Naive thymus-derived CD4-positive, alpha-beta T cell (primary cell): ENCODE results near the gene RNF222. TPM values are rescaled to one million over a fixed set of nuclear protein-coding genes. Genes with fewer than 3 reads are reported as not detected.
A peak's percentile ranks its signal among the peaks of the same experiment; 100 is the strongest.
"Not testable (repeated sequence)": the region's sequence is repeated elsewhere in the genome, so short reads cannot be mapped to it uniquely, and the experiment has no call there.

ENCODE experiments used
- ATAC-seq: fragments of 150-1000 bp; cut with Tn5 transposase; 2 replicates; pipeline ENCODE4 v1.10.0; 2021; ENCODE audit warnings: mild to moderate bottlenecking, moderate library complexity
- CTCF ChIA-PET: fragments of 350-600 bp; sonication (Branson Sonifier 250); formaldehyde crosslinking; loops from one replicate; lab custom pipeline; 2021; ENCODE audit warnings: antibody characterized with exemption; lab: Charles Lee
- POLR2A ChIA-PET: fragments of 350-600 bp; sonication (Branson Sonifier 250); formaldehyde crosslinking; loops from one replicate; lab custom pipeline; 2021; ENCODE audit warnings: antibody characterized with exemption, inconsistent platforms; lab: Charles Lee
- DNase-seq, 9 donors: peaks; one replicate each; pipeline versions ENCODE4 v3.0.0 to v3.0.0-alpha.2; 2020 to 2022; ENCODE audit warnings: mixed read lengths in 1 of 9
- H3K27ac ChIP-seq: one replicate; pipeline ENCODE4 v1.7.0; 2013; ENCODE audit warnings: mild to moderate bottlenecking, low read depth, low read length, moderate library complexity
- H3K27me3 ChIP-seq, 2 donors: one replicate each; pipeline ENCODE4 v1.7.0; 2013; ENCODE audit warnings: low read length in 2 of 2, mild to moderate bottlenecking in 2 of 2, moderate library complexity in 2 of 2; ENCODE audit not compliant: control insufficient read depth in 2 of 2, insufficient read depth in 2 of 2
- H3K36me3 ChIP-seq, 3 experiments: 1 replicate in 2 of 3; 2 replicates in 1 of 3; pipeline ENCODE4 v1.7.0; 2013; ENCODE audit warnings: low read length in 3 of 3, mild to moderate bottlenecking in 3 of 3, moderate library complexity in 1 of 3; ENCODE audit not compliant: insufficient read depth in 3 of 3, control insufficient read depth in 2 of 3
- H3K4me1 ChIP-seq, 2 donors: one replicate each; pipeline ENCODE4 v1.7.0; 2013; ENCODE audit warnings: low read length in 2 of 2, mild to moderate bottlenecking in 2 of 2, moderate library complexity in 1 of 2; ENCODE audit not compliant: control insufficient read depth in 2 of 2, insufficient read depth in 2 of 2
- H3K4me3 ChIP-seq: 2 replicates; pipeline ENCODE4 v1.7.0; 2013; ENCODE audit warnings: mild to moderate bottlenecking, low read length
- H3K9me3 ChIP-seq, 3 experiments: 1 replicate in 2 of 3; 2 replicates in 1 of 3; pipeline ENCODE4 v1.7.0; 2013; ENCODE audit warnings: low read length in 3 of 3; ENCODE audit not compliant: control insufficient read depth in 2 of 3
- H3K27ac Mint-ChIP-seq, 9 donors: one replicate each; pipeline ENCODE4 v1.8.0; 2020 to 2022; ENCODE audit warnings: mixed read lengths in 9 of 9, mild to moderate bottlenecking in 8 of 9, moderate library complexity in 5 of 9, inconsistent platforms in 2 of 9
- H3K27me3 Mint-ChIP-seq, 5 donors: one replicate each; pipeline ENCODE4 v1.8.0; 2021 to 2022; ENCODE audit warnings: mixed read lengths in 5 of 5, mild to moderate bottlenecking in 1 of 5
- H3K36me3 Mint-ChIP-seq, 5 donors: one replicate each; pipeline ENCODE4 v1.8.0; 2020 to 2022; ENCODE audit warnings: mixed read lengths in 5 of 5, mild to moderate bottlenecking in 3 of 5, inconsistent platforms in 1 of 5
- H3K4me1 Mint-ChIP-seq, 7 donors: one replicate each; pipeline ENCODE4 v1.8.0; 2020 to 2022; ENCODE audit warnings: mixed read lengths in 7 of 7, mild to moderate bottlenecking in 3 of 7, inconsistent platforms in 1 of 7
- H3K4me3 Mint-ChIP-seq, 10 donors: one replicate each; pipeline ENCODE4 v1.8.0; 2020 to 2022; ENCODE audit warnings: mild to moderate bottlenecking in 10 of 10, mixed read lengths in 10 of 10, moderate library complexity in 6 of 10, inconsistent platforms in 2 of 10
- H3K9me3 Mint-ChIP-seq, 11 donors: one replicate each; pipeline ENCODE4 v1.8.0; 2020 to 2022; ENCODE audit warnings: mixed read lengths in 11 of 11, mild to moderate bottlenecking in 4 of 11, inconsistent platforms in 1 of 11, moderate library complexity in 1 of 11
- intact Hi-C, 2 donors: fragments of 100-400 bp; cut with micrococcal nuclease; formaldehyde crosslinking; loops; one replicate each; pipeline ENCODE4 v1.15.1; 2023
- polyA plus RNA-seq, 2 donors: library from polyadenylated mRNA; unstranded; fragments of 300-500 nt; fragmentation: Illumina TruSeq; gene quantifications; one replicate each; pipeline ENCODE4 v1.2.3, GENCODE V29; 2021
- total RNA-seq, 6 experiments: library from RNA in 5 of 6; stranded (reverse) in 5 of 6; gene quantifications; 1 replicate in 5 of 6; 2 replicates in 1 of 6; pipeline ENCODE4 v1.2.3 and lab custom pipeline; 2021 to 2026

Gene RNF222
- total and polyA plus RNA-seq, 7 experiments from 2014 or later = 0.13 to 1.7 (median 0.26) TPM; not detected in 1

DNA sequence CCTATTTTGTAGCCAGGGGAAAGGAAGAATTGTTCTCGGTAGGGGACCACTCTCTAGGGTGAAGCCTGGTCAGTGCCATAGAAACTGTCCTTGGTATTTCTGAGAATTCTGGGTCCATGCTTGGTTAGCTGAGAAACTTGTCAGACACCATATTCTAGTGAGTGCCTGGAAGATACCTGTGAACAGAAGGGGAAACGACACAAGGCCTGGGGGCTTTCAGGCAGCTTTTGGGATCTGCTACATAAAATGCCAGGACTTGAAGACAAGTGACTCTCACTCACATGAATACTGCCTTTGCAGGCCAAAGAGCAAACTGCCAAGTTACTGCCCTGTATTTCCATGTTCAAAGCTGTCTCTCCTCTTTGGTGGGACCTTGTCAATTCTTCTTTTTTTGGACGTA, 39.7 kb downstream of the RNF222 start:
- Mint-ChIP-seq H3K4me3 (no peak overlapping the region), H3K4me1 (peaks cover 6 to 20% (median 17%) of the 10 kb centered on the region in 7 donors), H3K36me3 (peaks cover 0 to 7% (median 0%) of the 10 kb centered on the region in 5 donors), H3K9me3 (no peaks in the 10 kb centered on the region), H3K27ac (peak overlapping the region in 1 of 9 donors; percentile 77), H3K27me3 (peaks cover 0 to 11% (median 0%) of the 10 kb centered on the region in 5 donors)
- Histone ChIP-seq H3K4me3 (no peak overlapping the region), H3K4me1 (no peaks in the 10 kb centered on the region), H3K36me3 (no peaks in the 10 kb centered on the region), H3K27ac (no peak overlapping the region), H3K9me3 (no peaks in the 10 kb centered on the region), H3K27me3 (no peaks in the 10 kb centered on the region)
- ChIA-PET POLR2A (no interaction called here), CTCF (no interaction called here)
- ATAC-seq (no peak), DNase-seq (no peak)
- intact Hi-C loops = no loop called here

DNA sequence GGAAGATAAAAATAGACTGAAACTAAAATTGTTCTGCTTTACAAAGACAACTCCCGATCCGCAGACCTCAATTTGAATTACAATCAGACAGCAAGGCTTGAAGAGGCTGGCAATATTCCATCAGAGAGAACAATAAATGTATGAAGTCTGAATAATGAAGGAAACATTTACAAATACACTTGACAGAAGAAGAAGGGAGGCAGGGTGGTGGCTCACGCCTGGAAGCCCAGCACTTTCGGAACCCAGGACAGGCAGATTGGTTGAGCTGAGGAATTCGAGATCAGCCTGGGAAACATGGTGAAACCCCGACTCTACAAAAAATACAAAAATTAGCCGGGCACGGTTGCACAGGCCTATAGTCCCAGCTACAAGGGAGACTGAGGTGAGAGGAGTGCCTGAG, 43.4 kb downstream of the RNF222 start:
- DNase-seq (no peak), ATAC-seq (no peak)
- H3K36me3 Mint-ChIP-seq = peaks cover 0 to 7% (median 0%) of the 10 kb centered on the region in 5 donors
- Histone ChIP-seq H3K4me3 (no peak overlapping the region), H3K4me1 (no peaks in the 10 kb centered on the region), H3K9me3 (no peaks in the 10 kb centered on the region), H3K27ac (no peak overlapping the region), H3K27me3 (no peaks in the 10 kb centered on the region), H3K36me3 (no peaks in the 10 kb centered on the region)
- ChIA-PET CTCF (no interaction called here), POLR2A (no interaction called here)
- no peaks in the 10 kb centered on the region for H3K9me3 Mint-ChIP-seq
- H3K27me3 Mint-ChIP-seq = peaks cover 0 to 16% (median 5%) of the 10 kb centered on the region in 5 donors
- no peak overlapping the region for H3K4me3 Mint-ChIP-seq
- intact Hi-C loops = no loop called here
- no peak overlapping the region for H3K27ac Mint-ChIP-seq
- H3K4me1 Mint-ChIP-seq = peaks cover 0 to 3% (median 0%) of the 10 kb centered on the region in 7 donors

DNA sequence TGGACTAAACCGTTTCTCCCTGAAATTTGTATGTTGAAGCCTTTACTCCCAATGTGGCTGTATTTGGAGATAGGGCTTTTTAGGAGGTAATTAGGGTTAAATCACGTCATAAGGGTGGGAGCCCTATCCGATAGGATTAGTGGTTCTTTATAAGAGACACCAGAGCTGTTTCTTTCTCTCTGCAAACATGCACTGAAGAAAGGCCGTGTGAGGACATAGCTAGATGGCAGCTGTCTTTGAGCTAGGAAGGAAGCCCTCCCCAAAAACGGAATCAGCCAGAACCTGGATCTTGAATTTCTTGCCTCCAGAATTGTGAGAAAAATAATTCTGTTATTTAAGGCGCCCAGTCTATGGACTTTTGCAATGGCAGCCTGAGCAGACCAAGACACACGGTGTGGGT, 43.9 kb downstream of the RNF222 start:
- Histone ChIP-seq H3K36me3 (no peaks in the 10 kb centered on the region), H3K4me3 (no peak overlapping the region), H3K4me1 (no peaks in the 10 kb centered on the region), H3K9me3 (no peaks in the 10 kb centered on the region), H3K27ac (no peak overlapping the region), H3K27me3 (no peaks in the 10 kb centered on the region)
- peaks cover 0 to 15% (median 5%) of the 10 kb centered on the region in 5 donors for H3K27me3 Mint-ChIP-seq
- ATAC-seq = no peak
- H3K4me3 Mint-ChIP-seq = no peak overlapping the region
- intact Hi-C loops = no loop called here
- peaks cover 0 to 3% (median 0%) of the 10 kb centered on the region in 7 donors for H3K4me1 Mint-ChIP-seq
- no peak for DNase-seq
- peaks cover 0 to 6% (median 0%) of the 10 kb centered on the region in 5 donors for H3K36me3 Mint-ChIP-seq
- no peak overlapping the region for H3K27ac Mint-ChIP-seq
- H3K9me3 Mint-ChIP-seq = no peaks in the 10 kb centered on the region
- ChIA-PET CTCF (no interaction called here), POLR2A (no interaction called here)

DNA sequence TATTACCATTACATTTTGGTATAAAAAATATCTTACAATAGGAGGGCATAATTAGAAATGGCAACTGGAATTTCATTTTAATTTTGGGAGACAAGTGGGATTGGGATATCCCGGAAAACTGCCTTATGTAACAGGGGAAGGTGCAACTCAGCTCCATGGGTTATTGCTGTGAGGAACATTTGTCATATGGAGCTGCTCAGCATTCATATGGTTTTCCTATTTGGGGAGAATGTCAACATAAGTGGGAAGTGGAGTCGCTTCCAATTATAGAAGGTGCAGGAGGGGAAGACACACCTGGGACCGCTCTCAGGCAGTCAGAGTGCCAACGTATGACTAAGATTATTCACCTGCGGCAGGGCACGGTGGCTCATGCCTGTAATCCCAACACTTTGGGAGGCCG, 47.3 kb downstream of the RNF222 start:
- Mint-ChIP-seq H3K4me3 (no peak overlapping the region), H3K27me3 (peaks cover 12 to 30% (median 14%) of the 10 kb centered on the region in 5 donors), H3K27ac (no peak overlapping the region), H3K36me3 (no peaks in the 10 kb centered on the region), H3K4me1 (peaks cover 0 to 3% (median 0%) of the 10 kb centered on the region in 7 donors), H3K9me3 (peaks cover 0 to 2% (median 0%) of the 10 kb centered on the region in 11 donors)
- intact Hi-C loops = no loop called here
- Histone ChIP-seq H3K27me3 (no peaks in the 10 kb centered on the region), H3K27ac (no peak overlapping the region), H3K4me1 (no peaks in the 10 kb centered on the region), H3K36me3 (no peaks in the 10 kb centered on the region), H3K9me3 (no peaks in the 10 kb centered on the region), H3K4me3 (no peak overlapping the region)
- POLR2A ChIA-PET = no interaction called here
- ATAC-seq (no peak), DNase-seq (no peak)
- CTCF ChIA-PET = no interaction called here

DNA sequence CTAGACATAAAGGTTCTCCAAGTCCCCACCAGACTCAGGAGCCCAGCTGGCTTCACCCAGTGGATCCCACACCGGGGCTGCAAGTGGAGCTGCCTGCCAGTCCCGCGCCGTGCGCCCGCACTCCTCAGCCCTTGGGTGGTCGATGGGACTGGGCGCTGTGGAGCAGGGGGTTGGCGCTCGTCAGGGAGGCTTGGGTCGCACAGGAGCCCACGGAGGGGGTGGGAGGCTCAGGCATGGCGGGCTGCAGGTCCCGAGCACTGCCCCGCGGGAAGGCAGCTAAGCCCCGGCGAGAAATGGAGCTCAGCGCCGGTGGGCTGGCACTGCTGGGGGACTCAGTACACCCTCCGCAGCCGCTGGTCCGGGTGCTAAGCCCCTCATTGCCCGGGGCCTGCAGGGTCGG, 50.6 kb downstream of the RNF222 start:
- H3K27ac Mint-ChIP-seq, intact Hi-C loops, POLR2A ChIA-PET, H3K27ac ChIP-seq, H3K9me3 Mint-ChIP-seq, H3K9me3 ChIP-seq, H3K36me3 ChIP-seq, H3K27me3 ChIP-seq, DNase-seq, H3K4me3 ChIP-seq, H3K4me1 ChIP-seq, H3K4me1 Mint-ChIP-seq, CTCF ChIA-PET, ATAC-seq, H3K36me3 Mint-ChIP-seq, H3K4me3 Mint-ChIP-seq: not testable (repeated sequence)
- peaks cover 12 to 32% (median 14%) of the 10 kb centered on the region in 5 donors for H3K27me3 Mint-ChIP-seq

DNA sequence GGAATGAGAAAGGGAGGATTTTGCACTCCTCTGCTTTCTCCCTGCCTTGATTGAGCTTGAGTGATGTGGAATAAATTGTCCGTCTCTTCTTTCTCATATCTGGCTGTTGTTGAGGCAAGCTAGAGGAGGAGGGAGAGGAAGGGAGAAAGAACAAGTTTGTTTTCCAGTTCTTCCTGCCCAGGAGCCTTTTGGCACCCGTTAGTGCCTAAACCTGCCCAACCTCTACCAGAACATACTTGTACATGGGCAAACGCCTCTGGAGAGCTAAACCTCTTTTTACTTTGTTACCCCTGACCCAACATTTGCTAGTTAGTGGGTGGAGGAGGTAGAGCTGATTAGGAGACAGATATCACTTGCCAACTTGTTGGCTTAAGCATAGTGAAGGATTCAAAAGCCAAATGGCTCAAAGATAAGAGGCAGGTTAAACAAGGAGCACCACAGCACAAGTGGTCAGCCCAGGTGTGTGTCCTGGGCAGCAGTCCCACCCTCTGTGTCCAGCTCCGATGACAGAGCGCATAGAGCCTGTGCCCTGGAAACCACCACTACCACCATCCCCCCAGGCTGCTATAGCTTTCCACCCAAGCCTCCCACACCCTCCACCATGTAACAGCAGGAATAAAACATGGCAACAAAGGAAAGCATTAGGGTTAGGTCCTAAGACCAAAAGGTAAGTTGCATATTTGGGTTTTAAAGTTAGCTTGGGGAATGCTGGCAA, 51.5 kb downstream of the RNF222 start:
- Mint-ChIP-seq H3K27ac (no peak overlapping the region), H3K27me3 (peaks cover 12 to 32% (median 14%) of the 10 kb centered on the region in 5 donors), H3K4me1 (no peaks in the 10 kb centered on the region), H3K36me3 (no peaks in the 10 kb centered on the region), H3K4me3 (no peak overlapping the region), H3K9me3 (peaks cover 0 to 2% (median 0%) of the 10 kb centered on the region in 11 donors)
- no peaks in the 10 kb centered on the region for H3K9me3 ChIP-seq
- no peak overlapping the region for H3K27ac ChIP-seq
- POLR2A ChIA-PET = no interaction called here
- H3K27me3 ChIP-seq = no peaks in the 10 kb centered on the region
- H3K36me3 ChIP-seq = no peaks in the 10 kb centered on the region
- intact Hi-C loops = no loop called here
- CTCF ChIA-PET = no interaction called here
- no peaks in the 10 kb centered on the region for H3K4me1 ChIP-seq
- no peak for DNase-seq
- ATAC-seq = no peak
- H3K4me3 ChIP-seq = no peak overlapping the region
